Hindlimb muscle (tissue), 1 donor: ENCODE results near the gene DHTKD1. TPM values are rescaled to one million over a fixed set of nuclear protein-coding genes. Genes with fewer than 3 reads are reported as not detected.
A peak's percentile ranks its signal among the peaks of the same experiment; 100 is the strongest.

Experiments
- DNase-seq: peaks from one replicate; pipeline ENCODE4 v3.0.0-alpha.2; 2013
- polyA plus RNA-seq: library from polyadenylated mRNA; unstranded; fragments of 120-200 nt; gene quantifications from one replicate; pipeline ENCODE4 v1.2.1, GENCODE V29; 2013; ENCODE audit not compliant: insufficient read length

Gene DHTKD1, protein sequence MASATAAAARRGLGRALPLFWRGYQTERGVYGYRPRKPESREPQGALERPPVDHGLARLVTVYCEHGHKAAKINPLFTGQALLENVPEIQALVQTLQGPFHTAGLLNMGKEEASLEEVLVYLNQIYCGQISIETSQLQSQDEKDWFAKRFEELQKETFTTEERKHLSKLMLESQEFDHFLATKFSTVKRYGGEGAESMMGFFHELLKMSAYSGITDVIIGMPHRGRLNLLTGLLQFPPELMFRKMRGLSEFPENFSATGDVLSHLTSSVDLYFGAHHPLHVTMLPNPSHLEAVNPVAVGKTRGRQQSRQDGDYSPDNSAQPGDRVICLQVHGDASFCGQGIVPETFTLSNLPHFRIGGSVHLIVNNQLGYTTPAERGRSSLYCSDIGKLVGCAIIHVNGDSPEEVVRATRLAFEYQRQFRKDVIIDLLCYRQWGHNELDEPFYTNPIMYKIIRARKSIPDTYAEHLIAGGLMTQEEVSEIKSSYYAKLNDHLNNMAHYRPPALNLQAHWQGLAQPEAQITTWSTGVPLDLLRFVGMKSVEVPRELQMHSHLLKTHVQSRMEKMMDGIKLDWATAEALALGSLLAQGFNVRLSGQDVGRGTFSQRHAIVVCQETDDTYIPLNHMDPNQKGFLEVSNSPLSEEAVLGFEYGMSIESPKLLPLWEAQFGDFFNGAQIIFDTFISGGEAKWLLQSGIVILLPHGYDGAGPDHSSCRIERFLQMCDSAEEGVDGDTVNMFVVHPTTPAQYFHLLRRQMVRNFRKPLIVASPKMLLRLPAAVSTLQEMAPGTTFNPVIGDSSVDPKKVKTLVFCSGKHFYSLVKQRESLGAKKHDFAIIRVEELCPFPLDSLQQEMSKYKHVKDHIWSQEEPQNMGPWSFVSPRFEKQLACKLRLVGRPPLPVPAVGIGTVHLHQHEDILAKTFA
- 14.6 TPM for polyA plus RNA-seq

DNA sequence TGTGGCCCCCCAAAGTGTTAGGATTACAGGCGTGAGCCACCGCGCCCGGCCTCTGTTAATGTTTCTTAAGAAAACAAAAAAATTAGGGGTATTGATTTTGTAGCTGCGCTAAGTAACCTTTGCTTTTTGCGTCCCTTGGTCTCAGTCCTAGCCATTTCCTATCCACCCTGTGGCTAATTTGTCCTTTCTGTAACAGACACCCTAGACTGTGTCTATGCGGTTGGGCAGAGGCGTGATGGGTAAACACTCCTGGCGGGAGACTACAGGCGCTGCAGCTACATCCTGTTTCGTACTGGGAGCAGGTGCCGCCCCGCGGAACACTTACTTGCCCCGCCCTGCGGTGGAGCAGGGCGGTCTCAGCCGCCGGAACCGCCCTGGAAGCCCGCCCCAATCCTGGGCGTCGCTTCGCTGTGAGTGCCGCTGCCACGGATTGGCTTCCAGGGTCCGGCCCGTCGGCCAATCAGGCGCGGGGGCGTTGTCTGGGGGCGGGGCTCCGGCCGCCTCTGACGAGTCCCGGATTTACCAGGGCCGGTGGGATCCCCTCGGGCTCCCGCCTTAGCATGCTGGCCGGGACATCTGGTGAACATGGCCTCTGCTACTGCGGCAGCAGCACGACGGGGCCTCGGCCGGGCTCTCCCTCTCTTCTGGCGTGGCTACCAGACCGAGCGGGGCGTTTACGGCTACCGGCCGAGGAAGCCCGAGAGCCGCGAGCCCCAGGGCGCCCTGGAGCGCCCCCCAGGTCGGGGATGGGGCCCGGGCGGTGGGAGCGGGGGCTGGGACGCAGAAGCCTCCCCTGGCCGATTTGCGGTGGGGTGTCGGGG is at the start of gene DHTKD1:
Gene DHTKD1 (plus strand): TSS at position 506 of the 821 bp plus-strand sequence. CDS start 80 bp downstream, at position 586.
- peak; percentile 99 for DNase-seq

DNA sequence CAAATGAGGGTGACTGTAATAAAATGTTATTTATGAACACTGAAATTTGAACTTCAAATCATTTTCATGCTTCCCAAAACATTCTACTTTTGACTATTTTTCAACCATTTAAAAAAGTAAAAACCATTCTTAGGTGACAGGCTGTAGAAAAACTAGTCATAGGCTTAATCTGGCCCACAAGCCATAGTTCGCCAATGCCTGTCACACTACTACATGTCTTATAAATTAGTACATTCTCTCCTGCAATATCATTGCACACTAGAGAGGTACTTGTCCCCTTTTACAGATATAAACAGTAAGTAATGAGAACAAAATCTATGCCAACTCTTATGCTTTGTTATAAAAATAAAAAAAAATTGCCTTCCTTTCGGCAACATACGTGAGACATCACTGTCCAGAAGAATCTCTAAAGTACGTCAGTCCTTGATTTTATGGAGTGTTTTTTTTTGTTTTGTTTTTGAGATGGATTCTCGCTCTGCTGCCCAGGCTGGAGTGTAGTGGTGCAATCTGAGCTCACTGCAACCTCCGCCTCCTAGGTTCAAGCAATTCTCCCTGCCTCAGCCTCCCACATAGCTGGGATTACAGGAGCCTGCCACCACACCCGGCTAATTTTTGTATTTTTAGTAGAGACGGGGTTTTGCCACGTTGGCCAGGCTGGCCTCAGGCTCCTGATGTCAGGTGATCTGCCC is 49.3 kb upstream of the DHTKD1 start:
- DNase-seq = no peak

DNA sequence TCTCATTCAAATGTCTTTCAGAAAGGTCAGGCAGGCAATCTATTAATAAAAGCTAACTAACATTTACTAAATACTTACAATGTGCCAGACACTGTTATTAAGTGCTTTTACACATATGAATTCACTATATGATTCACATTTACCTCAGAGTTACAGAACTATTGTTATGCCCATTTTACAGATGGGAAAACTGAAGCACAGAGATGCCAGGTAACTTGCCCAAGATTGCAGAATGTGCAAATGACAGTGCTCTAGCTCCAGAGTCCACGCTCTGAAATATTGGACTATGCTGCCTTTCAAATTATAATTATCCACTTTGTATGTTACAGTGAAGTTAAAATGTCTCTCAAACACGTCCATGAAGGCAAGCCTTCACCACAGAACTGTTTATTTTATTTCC is 48.2 kb upstream of the DHTKD1 start:
- DNase-seq = no peak

DNA sequence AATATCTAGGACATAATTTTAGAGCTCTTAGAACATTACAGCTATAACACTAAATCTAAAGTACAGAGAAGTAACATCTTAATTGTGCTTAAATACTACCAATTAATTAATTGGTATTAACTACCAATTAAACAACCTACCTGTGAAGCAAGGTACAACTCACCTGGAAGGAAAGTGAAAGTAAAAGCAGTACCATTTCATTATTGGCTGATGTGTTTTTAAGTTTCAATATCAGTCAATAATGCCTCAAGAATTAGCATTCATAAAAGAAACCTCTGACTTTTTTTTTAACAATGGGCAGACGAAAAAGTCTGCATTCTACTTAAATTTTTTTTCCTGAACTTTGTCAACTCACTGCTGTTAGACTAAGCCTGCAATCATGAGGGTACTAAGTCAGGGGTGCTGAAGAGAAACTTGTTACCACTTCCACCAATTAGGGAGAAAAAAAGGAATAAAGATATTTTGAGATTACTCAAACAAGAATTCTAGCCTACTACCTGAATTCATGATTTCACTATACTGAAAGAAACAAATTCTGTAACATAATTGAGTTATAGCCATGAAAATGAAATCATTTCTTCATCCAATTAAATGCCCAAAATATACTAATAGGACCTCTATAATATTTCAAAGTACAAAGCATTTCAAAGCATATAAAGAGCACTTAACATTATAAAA is 46.0 kb upstream of the DHTKD1 start:
- DNase-seq = no peak

DNA sequence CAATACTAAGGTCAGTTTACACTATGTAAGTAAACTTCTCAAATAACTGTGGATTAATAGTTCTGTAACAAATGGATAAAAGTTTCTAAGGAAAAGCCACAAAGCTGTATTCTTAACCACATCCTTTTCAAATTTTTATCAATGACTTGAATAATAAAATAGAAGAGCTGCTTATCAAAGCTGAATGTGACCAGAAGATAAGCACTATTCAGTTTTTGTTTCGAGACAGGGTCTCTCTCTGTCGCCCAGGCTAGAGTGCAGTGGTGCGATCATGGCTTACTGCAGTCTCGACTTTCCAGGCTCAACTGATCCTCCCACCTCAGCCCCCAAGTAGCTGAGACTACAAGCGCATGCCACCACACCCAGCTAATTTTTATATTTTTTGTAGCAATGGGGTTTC is 43.2 kb upstream of the DHTKD1 start:
- no peak for DNase-seq

DNA sequence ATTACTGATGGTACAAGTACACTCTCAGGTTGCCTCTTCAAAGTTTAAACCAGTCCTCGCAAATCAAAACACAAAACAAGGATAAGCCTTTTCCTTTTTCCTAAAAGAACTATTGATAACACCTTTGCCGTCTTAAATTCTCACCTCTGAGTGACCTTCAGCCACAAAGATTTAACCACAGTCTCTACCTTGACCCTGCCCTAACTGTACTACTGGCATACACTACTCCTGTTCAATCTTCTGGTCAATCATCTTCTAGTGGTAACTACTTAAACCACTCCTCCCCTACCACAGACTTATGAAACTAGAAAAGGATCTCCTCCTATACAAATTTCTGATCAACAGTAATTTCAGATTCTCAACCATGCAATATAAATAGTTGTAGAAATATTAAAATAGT is 41.2 kb upstream of the DHTKD1 start:
- no peak for DNase-seq

DNA sequence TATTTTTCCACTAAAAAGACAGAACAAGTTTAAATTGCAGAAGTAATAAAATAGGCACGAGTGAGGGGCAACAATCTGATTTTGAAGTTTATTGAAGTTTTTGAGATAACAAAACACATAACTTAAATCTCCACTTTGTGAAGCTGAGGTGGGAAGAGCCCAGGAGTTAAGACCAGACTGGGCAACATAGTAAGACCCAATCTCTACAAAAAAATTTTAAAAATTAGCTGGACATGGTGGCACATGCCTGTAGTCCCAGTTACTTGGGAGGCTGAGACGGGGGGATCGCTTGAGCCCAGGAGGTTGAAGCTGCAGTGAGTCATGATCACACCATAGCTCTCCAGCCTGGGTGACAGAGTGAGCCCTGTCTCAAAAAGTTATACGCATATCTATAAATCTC is 37.4 kb upstream of the DHTKD1 start:
- no peak for DNase-seq

DNA sequence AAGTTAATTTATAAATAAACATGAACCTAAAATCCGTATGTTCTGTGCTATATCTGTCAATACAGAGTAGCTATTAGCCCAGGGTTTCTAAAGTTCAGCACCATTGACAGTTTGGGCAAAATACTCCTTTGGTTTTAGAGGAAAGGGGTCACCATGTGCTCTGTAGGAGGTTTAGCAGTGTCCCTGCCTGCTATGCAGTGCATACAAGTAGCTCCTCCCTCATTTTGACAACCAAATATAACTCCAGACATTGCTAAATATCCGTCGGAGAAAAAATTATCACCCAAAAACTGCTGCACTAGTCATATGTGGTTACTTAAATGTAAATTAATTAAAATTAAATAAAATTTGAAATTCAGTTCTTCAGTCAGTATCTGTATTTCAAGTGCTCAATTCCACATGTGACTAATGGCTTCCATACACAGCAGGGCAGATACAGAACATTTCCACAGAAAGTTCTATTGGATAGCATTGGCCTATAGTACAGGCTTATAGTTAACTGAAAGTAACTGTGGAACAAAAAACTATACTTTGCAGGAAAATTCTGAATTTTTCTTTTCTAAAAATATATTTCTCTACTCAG is 32.6 kb upstream of the DHTKD1 start:
- no peak for DNase-seq

DNA sequence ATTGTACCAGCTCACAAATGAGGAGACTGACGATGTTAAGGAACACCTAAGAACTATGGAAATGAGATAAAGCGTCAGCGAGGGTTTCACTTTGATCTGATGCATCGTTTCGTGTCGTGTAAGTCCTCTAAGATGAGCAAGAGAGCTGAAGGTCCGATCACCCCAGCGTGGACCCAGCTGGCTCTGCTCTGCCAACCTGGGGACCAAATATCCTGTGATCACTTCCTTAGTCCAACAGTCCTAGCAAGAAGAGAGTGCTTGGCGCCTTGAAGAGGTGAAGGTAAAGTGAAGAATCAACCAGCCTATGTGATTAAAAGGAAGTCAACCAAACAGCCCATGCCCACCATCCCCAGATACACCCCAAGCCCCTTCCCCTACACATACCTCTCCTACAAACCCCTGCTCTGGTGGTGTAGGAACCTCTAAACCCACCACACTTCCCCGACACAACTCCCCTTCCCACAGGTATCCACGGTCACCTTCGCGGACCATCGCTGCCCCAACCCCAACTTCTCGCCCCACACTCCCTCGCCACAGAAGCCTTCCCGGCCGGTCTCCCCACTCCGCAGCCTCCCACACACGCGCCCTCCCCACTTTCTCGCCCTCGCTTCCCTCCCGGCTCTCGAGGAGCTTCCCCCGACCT is 26.9 kb upstream of the DHTKD1 start:
- no peak for DNase-seq

DNA sequence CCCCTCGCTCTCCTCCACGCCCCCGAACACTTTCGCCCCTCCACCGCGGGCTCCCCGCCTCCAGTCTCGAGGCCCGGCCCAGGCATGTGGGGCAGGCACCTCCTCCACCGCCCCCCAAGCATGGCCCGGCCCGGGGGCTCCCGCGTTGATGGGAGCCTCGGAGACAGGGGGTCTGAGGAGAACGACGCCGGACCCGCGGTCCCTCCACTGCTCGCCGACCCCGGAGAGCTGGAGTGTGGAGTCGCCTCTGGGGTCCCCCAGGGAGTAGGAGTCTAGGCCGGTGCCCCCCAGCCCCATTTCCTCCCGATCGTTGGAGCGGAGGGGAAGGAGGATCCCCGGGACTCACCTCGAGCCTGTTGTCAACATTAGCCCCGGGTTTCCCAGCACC is 26.4 kb upstream of the DHTKD1 start:
- peak; percentile 58 for DNase-seq

DNA sequence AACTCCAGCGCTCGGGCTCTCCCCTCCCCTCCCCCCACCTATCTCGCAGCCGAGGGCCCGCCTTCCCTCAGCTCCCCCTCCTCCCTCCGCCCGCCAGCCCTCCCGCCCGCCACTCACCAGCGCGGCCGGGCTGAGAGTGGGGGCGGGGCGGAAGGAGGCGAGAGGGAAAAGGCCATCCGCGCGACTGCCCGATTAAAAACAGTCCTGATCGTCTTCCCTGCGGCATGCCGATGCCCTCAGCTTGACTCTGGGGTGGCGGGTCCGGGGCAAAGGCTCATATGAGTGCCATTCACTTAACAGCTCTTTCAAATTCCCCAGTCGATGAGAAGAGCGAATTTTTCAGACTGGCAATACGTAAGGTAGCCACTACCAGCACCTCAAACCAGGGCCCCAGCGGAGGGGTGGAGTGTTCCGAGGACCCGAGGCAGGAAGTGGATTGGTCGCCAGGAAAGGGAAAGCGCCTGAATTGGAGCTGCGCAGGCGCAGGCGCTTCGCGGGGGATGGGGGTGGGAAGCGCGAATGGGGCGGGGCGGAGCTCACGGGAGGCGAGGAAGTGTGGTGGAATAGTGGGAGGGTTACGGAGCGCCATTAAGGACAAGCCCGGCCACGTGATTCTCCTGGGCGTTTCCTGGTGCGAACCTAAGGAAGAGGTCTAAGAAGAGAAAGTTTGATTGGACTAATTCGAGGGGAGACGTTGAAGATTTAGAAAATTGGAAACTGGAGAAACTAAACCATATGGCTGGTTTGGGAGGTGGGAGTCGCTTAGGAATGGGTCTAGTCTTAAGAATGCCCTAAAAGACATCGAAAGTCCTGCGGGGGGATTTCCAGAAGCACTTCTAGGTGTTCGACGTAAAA is 25.7 kb upstream of the DHTKD1 start, which contains the start of gene UPF2:
Gene UPF2 (minus strand): TSS at position 13 of the 855 bp plus-strand sequence. CDS start 7,386 bp downstream, outside the sequence.
- DNase-seq = peak; percentile 97

DNA sequence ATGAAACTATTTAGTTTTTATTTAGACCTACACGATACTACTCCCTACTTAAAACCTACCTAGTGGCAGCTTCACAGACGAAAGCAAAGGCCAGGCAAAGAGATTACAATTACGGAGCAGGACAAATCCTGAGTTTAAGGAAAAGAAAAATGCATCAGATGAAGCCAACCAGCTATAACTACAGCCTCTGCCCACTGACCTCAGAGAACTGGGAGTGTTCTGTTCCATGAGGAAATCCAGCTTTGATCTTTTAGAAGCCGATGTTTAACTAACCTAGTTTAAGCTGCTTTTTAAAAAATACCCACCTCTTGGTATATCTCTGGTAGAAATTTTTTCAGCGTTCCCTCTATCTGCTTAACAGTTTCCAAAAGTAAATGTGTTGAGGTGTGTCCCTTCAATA is 23.2 kb upstream of the DHTKD1 start:
- no peak for DNase-seq

DNA sequence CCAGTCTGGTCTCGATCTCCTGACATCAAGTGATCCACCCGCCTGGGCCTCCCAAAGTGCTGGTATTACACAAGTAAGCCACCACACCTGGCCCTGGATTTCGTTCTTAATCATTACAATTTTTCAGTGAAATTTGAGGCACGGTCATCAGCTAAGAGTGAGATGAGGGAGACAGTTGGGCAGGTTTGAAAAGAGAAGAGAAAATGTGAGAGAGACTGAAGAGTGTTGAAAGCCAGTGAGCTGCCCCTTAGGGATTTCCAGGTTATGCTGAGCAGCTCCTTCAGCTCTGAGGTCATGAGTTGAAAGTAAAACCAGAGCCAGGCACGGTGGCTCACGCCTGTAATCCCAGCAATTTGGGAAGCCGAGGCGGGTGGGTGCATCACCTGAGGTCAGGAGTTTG is 20.2 kb upstream of the DHTKD1 start:
- no peak for DNase-seq

DNA sequence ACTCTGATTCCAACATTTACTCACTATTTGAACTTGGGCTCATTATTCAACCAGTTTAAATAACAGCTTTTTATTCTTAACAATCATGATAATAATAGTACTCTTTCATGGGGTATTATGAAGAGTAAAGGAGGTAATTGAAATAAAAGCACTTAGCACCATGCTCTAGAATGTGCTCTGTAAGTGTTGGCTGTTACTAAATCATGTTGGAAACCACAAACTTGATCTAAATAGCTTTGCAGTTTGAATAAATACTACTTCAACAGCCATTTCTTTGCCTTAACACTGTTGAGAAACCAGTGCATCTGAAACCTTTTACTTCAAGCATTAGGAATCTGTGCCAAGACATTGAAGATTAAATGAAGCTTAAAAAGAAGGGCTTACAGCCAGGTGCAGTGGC is 18.2 kb upstream of the DHTKD1 start:
- no peak for DNase-seq

DNA sequence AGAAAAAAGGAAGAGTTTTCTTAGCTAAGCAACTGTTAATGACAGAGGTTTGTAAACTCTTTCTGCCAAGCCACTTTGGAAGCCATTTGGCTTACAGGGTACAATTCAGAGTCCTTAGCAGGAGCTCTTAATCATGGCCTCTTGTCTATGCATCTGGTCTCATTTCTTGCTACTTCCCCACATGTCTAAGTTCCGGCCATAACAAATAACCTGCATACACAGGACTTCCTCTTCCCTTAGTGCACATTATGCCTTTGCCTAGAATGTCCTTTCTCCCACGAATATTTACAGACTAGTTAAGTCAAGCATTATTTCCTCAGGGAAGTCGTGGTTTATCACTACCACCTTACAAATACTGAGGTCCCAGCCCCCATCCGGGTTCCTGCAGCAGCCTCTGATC is 17.5 kb upstream of the DHTKD1 start:
- no peak for DNase-seq

DNA sequence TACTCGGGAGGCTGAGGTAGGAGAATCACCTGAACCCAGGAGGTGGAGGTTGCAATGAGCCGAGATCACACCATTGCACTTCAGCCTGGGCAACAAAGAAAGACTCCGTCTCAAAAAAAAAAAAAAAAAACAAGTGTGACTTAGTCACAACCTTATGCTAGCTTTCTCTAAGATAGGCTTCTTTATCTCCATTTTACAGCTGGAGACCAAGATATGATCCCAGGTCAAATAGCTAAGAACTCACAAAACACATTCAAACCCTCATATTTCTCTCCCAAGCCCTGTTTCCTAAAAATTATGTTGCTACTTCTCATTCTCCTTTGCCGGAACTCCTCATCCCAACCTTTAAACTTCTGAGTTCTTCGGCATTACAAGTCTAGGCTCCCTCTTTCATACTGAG is 13.0 kb upstream of the DHTKD1 start:
- DNase-seq = no peak

DNA sequence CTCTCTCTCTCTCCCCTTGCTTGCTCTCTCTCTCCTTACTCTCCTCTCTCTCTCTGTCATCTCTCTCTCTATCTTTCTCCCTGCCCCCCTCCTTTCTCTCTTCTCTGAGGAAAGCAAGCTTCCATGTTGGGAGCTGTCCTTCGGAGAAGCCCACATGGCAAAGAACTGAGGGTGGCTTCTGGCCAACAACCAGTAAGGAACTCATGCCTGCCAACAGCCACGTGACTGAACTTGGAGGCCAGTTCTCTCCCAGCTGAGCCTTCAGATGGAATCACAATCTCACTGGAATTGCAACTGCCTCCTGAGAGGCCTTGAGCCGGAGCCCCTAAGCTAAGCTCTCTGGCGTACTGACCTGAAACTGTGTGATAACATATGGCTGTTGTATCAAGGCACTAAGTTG is 12.0 kb upstream of the DHTKD1 start:
- DNase-seq = no peak

DNA sequence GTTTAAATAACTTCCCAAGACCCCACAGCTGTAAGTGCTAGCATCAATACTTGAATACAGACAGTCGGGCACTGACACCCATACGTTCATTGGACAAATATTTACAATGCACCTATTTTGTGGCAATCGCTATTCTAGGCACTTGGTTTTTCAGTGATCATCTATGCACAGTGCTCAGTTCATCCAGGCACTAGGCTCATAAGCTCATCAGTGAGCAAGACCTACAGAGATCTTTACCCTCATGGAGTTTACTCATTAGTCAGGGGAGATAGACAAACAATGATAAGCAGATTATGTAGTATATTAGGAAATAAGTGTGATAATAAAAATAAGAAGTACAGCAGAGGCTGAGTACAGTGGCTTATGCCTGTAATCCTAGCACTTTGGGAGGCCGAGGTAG is 7.6 kb upstream of the DHTKD1 start:
- no peak for DNase-seq

DNA sequence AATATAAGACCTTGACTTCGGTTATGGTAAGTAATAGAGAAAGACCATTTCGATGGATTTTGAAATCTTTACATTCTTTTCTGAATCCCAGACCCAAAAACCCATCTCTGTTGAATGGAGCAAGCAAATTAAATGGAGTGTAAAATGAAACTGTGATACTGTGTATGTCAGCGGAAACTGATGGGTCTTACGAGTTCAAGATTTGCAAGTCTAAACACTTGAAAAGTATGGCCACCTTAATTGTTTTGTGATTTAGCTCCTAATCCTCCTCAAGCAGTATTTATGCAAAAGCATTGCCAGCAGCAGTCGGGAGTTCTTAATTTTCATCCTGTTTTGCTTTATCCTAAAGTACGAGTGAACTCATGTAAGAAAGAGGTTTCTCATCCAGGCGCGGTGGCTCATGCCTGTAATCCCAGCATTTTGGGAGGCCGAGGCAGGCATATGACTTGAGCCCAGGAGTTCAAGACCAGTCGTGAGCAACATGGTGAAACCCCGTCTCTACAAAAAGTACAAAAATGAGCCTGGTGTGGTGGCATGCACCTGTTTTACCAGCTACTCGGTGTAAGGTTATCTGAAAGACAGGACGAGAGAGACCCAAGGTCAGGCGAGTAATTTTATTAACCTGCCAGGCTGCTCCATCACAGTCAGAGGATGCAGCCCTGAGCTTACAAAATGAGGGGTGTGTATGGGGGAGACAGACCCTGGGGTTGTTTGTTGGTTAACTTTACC is 5.8 kb upstream of the DHTKD1 start:
- no peak for DNase-seq
